HG02870 (cell line): ENCODE results near the gene GDPD5.
"Not testable (repeated sequence)": the region's sequence is repeated elsewhere in the genome, so short reads cannot be mapped to it uniquely, and the experiment has no call there.

ENCODE experiments used
- ATAC-seq: cut with Tn5 transposase; IDR thresholded peaks from one replicate; pipeline ENCODE4 v1.9.1; 2021; ENCODE audit warnings: mild to moderate bottlenecking, moderate library complexity; ENCODE audit not compliant: unreplicated experiment

GDPD5 gene

GRCh38 chr11:75431533-75432525, 93.9 kb downstream of the GDPD5 start:
- no peak for ATAC-seq

- no peak for ATAC-seq
Measured at GRCh38 chr11:75430714-75431532, 94.8 kb downstream of the GDPD5 start.

- ATAC-seq = peak; percentile 39
Measured at GRCh38 chr11:75429902-75430713, 95.6 kb downstream of the GDPD5 start.

GRCh38 chr11:75429641-75429901, 96.2 kb downstream of the GDPD5 start:
- no peak for ATAC-seq

- ATAC-seq = no peak
Measured at GRCh38 chr11:75428989-75429640, 96.6 kb downstream of the GDPD5 start.

- ATAC-seq = peak; percentile 73
Measured at GRCh38 chr11:75428281-75428724, 97.4 kb downstream of the GDPD5 start.

GRCh38 chr11:75427181-75427580, 98.6 kb downstream of the GDPD5 start:
- ATAC-seq = no peak

- no peak for ATAC-seq
Measured at GRCh38 chr11:75426720-75427086, 99.0 kb downstream of the GDPD5 start.

GRCh38 chr11:75425422-75425821, 100.3 kb downstream of the GDPD5 start:
- ATAC-seq = no peak

- no peak for ATAC-seq
Measured at GRCh38 chr11:75424396-75424795, 101.3 kb downstream of the GDPD5 start.

- no peak for ATAC-seq
Measured at GRCh38 chr11:75423721-75424120, 102.0 kb downstream of the GDPD5 start.

GRCh38 chr11:75422248-75423231, 103.2 kb downstream of the GDPD5 start:
- ATAC-seq = no peak

GRCh38 chr11:75421902-75422247, 103.9 kb downstream of the GDPD5 start:
- no peak for ATAC-seq

GRCh38 chr11:75421035-75421602, 104.6 kb downstream of the GDPD5 start:
- no peak for ATAC-seq

GRCh38 chr11:75420224-75421034, 105.3 kb downstream of the GDPD5 start:
- ATAC-seq = no peak

GRCh38 chr11:75413864-75414263, 111.9 kb downstream of the GDPD5 start:
- no peak for ATAC-seq

- ATAC-seq = not testable (repeated sequence)
Measured at GRCh38 chr11:75413146-75413545, 112.6 kb downstream of the GDPD5 start.

GRCh38 chr11:75409971-75410370, 115.8 kb downstream of the GDPD5 start:
- ATAC-seq = not testable (repeated sequence)

GRCh38 chr11:75408957-75409219, 116.9 kb downstream of the GDPD5 start:
- no peak for ATAC-seq
